HUES6 (cell line): ENCODE data around the gene GCM1.
"Not testable (repeated sequence)": the region's sequence is repeated elsewhere in the genome, so short reads cannot be mapped to it uniquely, and the experiment has no call there.

Experiments
- H3K27ac ChIP-seq: 2 replicates; pipeline ENCODE4 v1.7.0; 2013; ENCODE audit warnings: low read depth, mild to moderate bottlenecking, low read length, inconsistent platforms
- H3K27me3 ChIP-seq: 2 replicates; pipeline ENCODE4 v1.6.1; 2013; ENCODE audit warnings: low read length; ENCODE audit not compliant: control insufficient read depth, insufficient read depth
- H3K36me3 ChIP-seq: 2 replicates; pipeline ENCODE4 v1.6.1; 2013; ENCODE audit warnings: low read length; ENCODE audit not compliant: control insufficient read depth, insufficient read depth
- H3K4me1 ChIP-seq: 2 replicates; pipeline ENCODE4 v1.6.1; 2013; ENCODE audit warnings: low read length; ENCODE audit not compliant: control insufficient read depth, insufficient read depth
- H3K4me3 ChIP-seq: 2 replicates; pipeline ENCODE4 v1.5.1; 2013; ENCODE audit warnings: low read depth, low read length
- H3K9ac ChIP-seq: one replicate; pipeline ENCODE4 v1.6.1; 2013; ENCODE audit warnings: mild to moderate bottlenecking, low read length
- H3K9me3 ChIP-seq: 2 replicates; pipeline ENCODE4 v1.6.1; 2013; ENCODE audit warnings: low read depth, low read length; ENCODE audit not compliant: control insufficient read depth, insufficient read depth

The GCM1 gene

GRCh38 chr6:53171605-53172467 lies 23.2 kb upstream of the GCM1 start:
- Histone ChIP-seq H3K27ac (no peak overlapping the region), H3K9me3 (no peaks in the 10 kb centered on the region), H3K4me3 (no peak overlapping the region), H3K36me3 (no peaks in the 10 kb centered on the region), H3K4me1 (no peaks in the 10 kb centered on the region), H3K9ac (no peak overlapping the region), H3K27me3 (no peaks in the 10 kb centered on the region)

DNA sequence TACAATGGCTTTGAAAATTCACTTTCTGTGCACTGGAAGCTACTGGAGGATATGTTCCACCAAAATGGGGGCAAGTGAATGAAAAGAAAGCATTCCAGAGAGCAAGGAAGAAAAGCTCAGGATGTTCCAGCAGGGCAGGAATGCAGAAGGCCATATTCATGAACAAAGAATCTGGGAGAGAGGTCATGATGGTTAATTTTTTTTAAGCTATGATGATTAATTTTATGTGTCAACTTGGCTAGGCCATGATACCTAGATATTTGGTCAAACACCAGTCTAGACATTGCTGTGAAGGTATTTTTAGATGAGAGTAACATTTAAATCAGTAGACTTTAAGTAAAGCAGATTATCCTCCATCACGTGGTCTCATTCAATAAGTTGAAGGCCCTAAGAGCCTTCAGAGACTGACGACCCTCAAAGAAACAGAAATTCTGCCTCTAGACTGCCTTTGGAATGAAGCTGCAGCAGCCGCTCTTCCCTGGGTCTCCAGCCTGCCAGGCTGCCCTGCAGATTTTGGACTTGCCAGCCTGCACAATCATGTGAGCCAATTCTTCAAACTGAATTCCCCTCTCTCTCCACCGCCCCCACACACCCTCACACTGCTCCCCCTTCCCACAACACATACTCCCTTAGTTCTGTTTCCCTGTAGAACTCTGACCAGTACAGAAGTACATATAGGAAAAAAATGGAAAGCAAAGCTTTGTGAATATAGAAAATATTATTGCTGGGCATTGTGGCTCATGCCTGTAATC lies 20.1 kb upstream of the GCM1 start:
- Histone ChIP-seq H3K4me3 (no peak overlapping the region), H3K27ac (no peak overlapping the region)

DNA sequence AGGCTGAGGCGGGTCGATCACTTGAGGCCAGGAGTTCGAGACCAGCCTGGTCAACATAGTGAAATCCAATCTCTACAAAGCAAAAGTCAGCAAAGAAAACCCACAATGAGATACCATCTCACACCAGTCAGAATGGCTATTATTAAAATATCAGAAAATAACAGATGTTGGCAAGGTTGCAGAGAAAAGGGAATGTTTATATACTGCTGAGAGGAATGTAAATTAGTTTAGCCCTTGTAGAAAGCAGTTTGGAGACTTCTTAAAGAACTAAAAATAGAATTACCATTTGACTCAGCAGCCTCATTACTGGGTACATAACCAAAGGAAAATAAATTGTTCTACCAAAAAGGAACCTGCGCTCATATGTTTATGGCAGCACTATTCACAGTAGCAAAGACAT lies 16.7 kb upstream of the GCM1 start:
- no peak overlapping the region for H3K4me3 ChIP-seq
- H3K9ac ChIP-seq: no peak overlapping the region
- H3K4me1 ChIP-seq: no peaks in the 10 kb centered on the region
- H3K36me3 ChIP-seq: no peaks in the 10 kb centered on the region
- H3K27ac ChIP-seq: no peak overlapping the region
- no peaks in the 10 kb centered on the region for H3K27me3 ChIP-seq
- H3K9me3 ChIP-seq: peaks cover 4% of the 10 kb centered on the region; the same call in 1 of the 2 replicates

More for the DNA sequence above, 20.1 kb upstream of the GCM1 start:
- H3K9ac ChIP-seq: no peak overlapping the region
- no peaks in the 10 kb centered on the region for H3K36me3 ChIP-seq
- H3K4me1 ChIP-seq: no peaks in the 10 kb centered on the region
- peaks cover 4% of the 10 kb centered on the region; the same call in 1 of the 2 replicates for H3K9me3 ChIP-seq
- H3K27me3 ChIP-seq: no peaks in the 10 kb centered on the region

DNA sequence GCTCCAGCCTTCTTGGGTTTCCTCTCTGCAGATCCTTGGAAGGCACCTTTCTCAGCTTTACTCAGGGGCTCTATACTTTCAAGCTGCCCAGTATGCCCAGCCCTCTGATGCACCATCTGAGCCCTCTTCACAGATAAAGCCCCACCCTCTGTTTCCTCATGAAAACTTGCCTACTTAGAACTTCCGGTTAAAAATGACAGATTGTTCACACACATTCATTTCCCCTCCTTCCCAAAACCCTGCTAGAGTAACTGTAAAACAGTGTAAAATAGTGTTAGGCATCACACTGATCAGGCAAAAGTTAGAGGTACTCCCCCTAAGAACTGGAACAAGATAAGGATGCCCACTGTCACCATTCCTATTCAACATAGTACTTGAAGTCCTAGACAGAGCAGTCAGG lies 14.0 kb upstream of the GCM1 start:
- no peaks in the 10 kb centered on the region for H3K4me1 ChIP-seq
- H3K27me3 ChIP-seq: no peaks in the 10 kb centered on the region
- peaks cover 4% of the 10 kb centered on the region; the same call in 1 of the 2 replicates for H3K9me3 ChIP-seq
- H3K9ac ChIP-seq: no peak overlapping the region
- H3K27ac ChIP-seq: no peak overlapping the region
- H3K36me3 ChIP-seq: no peaks in the 10 kb centered on the region
- H3K4me3 ChIP-seq: no peak overlapping the region

- Histone ChIP-seq H3K36me3 (no peaks in the 10 kb centered on the region), H3K27me3 (no peaks in the 10 kb centered on the region), H3K9ac (no peak overlapping the region), H3K4me3 (no peak overlapping the region), H3K9me3 (peaks cover 4% of the 10 kb centered on the region; the same call in 1 of the 2 replicates), H3K27ac (no peak overlapping the region), H3K4me1 (no peaks in the 10 kb centered on the region)
Observed at GRCh38 chr6:53161481-53162009, 12.9 kb upstream of the GCM1 start.

DNA sequence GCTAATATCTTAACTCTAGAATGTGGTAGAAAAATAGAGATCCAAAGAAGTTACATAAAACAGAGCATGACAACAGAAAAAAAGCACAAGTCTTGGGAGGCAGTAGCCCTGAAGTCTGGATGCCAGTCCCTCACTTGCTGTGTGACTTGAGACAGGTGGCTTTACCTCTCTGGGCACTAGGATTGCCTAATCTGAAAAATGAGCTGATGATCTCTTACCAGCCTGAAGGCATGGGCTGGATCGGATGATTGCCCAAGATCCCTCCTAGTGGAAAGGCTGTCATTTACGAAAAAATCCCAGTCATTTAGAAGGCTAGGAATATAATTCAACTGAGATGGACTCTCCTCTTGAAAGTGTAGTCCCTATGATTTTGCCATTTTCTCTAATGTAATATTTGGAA lies 10.9 kb upstream of the GCM1 start:
- Histone ChIP-seq H3K4me1 (no peaks in the 10 kb centered on the region), H3K27me3 (no peaks in the 10 kb centered on the region), H3K27ac (no peak overlapping the region), H3K9ac (no peak overlapping the region), H3K36me3 (no peaks in the 10 kb centered on the region), H3K4me3 (no peak overlapping the region), H3K9me3 (peaks cover 4% of the 10 kb centered on the region; the same call in 1 of the 2 replicates)

- not testable (repeated sequence) for H3K27ac ChIP-seq, H3K27me3 ChIP-seq, H3K36me3 ChIP-seq, H3K9me3 ChIP-seq, H3K9ac ChIP-seq, H3K4me1 ChIP-seq, H3K4me3 ChIP-seq
Observed at GRCh38 chr6:53158076-53158475, 9.4 kb upstream of the GCM1 start.

DNA sequence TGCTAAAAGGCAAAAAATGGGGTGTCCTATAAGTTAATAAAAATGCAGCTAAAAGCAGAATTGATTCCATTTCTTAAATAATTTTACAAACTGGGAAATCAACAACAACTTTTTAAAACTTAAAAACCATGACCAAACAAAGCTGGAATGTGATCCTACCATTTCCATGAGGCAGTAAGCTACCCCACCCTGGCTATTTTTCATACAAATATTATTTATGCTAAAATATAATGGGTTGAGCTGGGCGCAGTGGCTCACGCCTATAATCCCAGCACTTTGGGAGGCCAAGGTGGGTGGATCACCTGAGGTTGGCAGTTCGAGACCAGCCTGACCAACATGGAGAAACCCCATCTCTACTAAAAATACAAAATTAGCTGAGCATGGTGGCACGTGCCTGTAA lies 6.6 kb upstream of the GCM1 start:
- not testable (repeated sequence) for H3K9me3 ChIP-seq, H3K4me3 ChIP-seq, H3K4me1 ChIP-seq, H3K9ac ChIP-seq, H3K27ac ChIP-seq, H3K36me3 ChIP-seq, H3K27me3 ChIP-seq

GRCh38 chr6:53154794-53155193 lies 6.2 kb upstream of the GCM1 start:
- Histone ChIP-seq H3K4me3 (no peak overlapping the region), H3K27ac (no peak overlapping the region), H3K36me3 (no peaks in the 10 kb centered on the region), H3K27me3 (no peaks in the 10 kb centered on the region), H3K9ac (no peak overlapping the region), H3K9me3 (no peaks in the 10 kb centered on the region), H3K4me1 (no peaks in the 10 kb centered on the region)

DNA sequence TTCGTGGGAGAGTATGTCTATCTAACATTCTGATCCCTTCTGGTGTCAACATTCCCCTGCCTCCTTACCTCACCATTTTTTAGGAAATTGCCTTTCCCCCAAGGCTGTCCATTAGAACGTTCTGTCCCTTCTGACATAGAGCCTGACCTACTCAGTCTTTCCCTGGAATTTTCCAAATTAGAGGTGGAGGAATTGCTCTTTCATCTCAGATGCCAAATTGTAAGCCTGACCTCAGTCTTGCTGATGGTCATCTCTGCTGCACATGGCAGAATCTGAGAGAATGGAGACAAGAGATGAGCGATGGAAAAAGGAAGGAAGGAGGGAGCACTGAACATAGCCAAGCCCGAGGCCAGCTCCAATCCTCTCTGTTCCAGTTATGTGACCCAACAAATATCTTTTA lies 5.4 kb upstream of the GCM1 start:
- H3K9ac ChIP-seq: no peak overlapping the region
- no peaks in the 10 kb centered on the region for H3K27me3 ChIP-seq
- H3K4me1 ChIP-seq: no peaks in the 10 kb centered on the region
- no peaks in the 10 kb centered on the region for H3K36me3 ChIP-seq
- H3K27ac ChIP-seq: no peak overlapping the region
- no peaks in the 10 kb centered on the region for H3K9me3 ChIP-seq
- H3K4me3 ChIP-seq: no peak overlapping the region

DNA sequence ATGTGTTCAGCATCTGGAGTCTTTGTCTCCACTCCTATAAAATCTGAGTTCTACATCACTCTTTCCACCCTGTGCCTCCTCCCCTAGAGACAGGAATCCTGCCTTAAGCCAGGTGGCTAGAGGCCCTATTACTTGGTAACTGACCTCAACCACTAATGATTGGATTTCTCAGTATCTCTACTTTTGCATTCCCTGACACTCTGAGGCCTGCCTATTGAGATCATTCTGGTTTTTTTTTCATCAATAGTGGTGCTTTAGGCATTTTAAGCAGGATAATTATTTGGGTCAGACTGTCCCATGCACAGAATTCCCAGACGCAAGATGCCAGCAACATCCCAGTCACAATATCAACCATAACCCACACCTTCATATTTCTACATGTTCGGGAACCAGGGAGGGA lies 3.9 kb upstream of the GCM1 start:
- H3K4me1 ChIP-seq: no peaks in the 10 kb centered on the region
- H3K4me3 ChIP-seq: no peak overlapping the region
- H3K36me3 ChIP-seq: no peaks in the 10 kb centered on the region
- H3K27ac ChIP-seq: no peak overlapping the region
- no peak overlapping the region for H3K9ac ChIP-seq
- no peaks in the 10 kb centered on the region for H3K27me3 ChIP-seq
- no peaks in the 10 kb centered on the region for H3K9me3 ChIP-seq
